NCI-H2081 (cell line): ENCODE measurements around the gene CTSE.
A peak's percentile ranks its signal among the peaks of the same experiment; 100 is the strongest.

ENCODE experiments used
- DNase-seq, 2 experiments: peaks; one replicate each; lab custom pipeline; 2025; lab: John Stamatoyannopoulos, UW

Gene CTSE

DNA sequence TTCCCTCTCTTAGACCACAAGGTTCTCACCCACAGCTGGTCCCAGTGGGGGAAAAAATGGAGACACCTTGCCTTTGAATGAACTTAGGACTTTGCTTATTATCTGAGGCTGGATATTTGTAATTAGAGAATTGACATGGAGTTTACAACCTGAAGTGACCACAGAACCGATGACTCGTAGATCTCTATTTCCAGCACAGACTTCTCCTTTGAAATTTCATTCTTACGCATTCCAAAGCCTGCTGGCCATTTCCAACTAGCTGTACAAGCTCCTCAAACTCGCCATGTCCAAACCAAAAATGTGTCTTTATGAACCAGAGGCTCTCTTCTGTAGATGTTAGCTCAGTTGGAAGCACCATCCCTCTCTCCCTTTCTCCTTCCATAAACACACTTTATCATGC is 32.5 kb downstream of the CTSE start:
- DNase-seq: no peak

GRCh38 chr1:205990226-205990625 is 33.5 kb downstream of the CTSE start:
- no peak for DNase-seq

- DNase-seq: no peak
These were observed 33.9 kb downstream of the CTSE start for GRCh38 chr1:205989786-205990185.

DNA sequence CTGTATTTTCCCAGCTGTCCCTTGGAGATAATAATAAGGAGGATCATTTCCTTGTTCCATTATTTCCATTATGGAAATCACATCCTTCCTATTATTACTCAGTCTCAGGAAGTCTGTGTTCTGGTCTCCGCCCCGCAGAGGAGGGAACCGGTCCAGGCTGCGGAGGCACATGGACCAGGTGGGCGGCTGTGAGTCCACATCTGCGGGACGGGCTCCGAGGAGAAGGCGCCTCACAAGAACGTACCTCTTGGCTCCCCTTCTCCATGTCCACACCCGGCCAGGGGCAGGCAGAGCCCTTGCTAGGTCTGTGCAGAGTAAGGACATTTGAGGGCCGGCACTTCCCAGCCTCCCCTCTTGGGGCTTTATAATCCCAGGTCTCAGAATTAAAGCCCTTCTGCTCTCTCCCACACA is 35.1 kb downstream of the CTSE start:
- DNase-seq: no peak

DNA sequence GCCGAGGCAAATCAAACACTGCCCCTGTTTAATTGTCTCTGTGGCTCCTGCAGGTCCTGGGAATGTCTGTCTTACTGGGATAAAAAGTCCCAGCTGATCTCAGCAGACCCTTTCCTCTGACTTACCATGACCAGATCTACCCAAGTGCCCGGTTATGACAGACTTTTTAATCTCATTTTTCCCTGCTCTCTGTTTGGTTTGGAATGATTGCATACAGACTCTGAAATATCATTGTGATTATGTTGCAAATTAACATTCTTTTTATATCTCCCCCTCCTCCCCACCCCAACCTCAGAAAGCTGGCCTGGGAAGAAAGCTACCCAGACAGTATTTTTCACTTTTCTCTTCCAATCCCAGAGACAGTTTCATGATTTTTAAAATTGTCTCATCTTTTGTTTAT is 36.8 kb downstream of the CTSE start:
- DNase-seq: no peak

DNA sequence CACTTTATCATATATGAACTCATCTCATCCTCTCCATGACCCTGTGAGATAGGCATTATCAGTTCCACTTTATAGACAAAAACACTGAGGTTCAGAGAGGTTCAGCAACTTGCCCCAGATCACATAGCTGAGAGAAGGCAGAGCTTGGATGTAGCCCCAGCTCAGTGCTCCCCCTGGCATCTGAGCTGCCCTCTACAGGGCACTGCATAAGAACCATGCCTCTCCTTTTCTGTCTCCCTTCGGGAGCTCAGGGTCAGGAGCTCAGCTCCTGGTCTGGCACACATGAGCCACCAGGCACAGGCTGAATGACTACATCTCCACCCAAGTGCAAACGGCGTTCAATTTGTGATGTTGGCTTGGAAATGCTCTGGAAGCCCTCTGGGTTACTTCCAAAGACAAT is 37.4 kb downstream of the CTSE start:
- no peak for DNase-seq

DNA sequence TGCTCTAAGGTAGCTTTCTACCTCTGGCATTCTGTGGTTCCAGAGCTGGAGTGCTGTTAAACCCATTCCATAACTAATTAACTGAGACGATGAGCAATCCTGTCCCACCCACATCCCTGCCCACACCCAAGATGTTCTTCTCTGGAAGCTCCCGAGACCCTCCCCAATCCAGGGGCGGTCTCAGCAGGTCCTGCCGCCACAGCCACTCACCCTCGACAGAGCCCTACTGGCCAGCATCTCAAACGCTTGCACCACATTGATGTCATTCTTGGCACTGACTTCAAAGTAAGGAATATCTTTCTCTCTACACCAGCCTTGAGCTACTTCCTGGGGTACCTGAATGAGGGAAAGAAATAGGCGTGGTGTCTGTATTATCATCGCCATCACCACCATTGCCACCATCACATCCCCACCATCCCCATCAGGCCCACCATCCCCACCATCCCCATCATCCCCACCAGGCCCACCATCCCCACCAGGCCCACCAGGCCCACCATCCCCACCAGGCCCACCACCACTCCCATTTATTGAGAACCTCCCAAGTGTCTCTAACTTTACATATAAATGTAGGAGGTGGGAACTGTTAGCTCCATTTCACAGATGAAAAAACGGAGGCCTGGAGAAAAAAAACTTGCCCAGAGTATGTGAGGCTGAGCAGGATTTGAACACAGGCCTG is 38.2 kb downstream of the CTSE start:
- no peak for DNase-seq

GRCh38 chr1:205983925-205984725 is 39.6 kb downstream of the CTSE start:
- no peak for DNase-seq

DNA sequence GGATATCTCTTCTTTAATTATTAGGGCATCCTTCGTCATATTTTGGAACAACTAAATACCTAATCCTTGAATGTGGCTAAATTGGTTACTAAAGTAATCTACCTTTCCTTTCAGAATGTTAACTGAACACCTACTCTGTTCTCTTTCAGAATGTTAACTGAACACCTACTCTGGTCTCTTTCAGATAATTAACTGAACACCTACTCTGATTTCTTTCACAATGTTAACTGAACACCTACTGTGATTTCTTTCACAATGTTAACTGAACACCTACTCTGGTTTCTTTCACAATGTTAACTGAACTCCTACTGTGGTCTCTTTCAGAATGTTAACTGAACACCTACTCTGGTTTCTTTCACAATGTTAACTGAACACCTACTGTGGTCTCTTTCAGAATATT is 42.4 kb downstream of the CTSE start:
- DNase-seq: no peak

GRCh38 chr1:205980237-205980870 is 43.3 kb downstream of the CTSE start:
- no peak for DNase-seq

- no peak for DNase-seq
These were observed 44.4 kb downstream of the CTSE start for GRCh38 chr1:205979301-205979700.

- no peak for DNase-seq
These were observed 45.0 kb downstream of the CTSE start for GRCh38 chr1:205978676-205979075.

DNA sequence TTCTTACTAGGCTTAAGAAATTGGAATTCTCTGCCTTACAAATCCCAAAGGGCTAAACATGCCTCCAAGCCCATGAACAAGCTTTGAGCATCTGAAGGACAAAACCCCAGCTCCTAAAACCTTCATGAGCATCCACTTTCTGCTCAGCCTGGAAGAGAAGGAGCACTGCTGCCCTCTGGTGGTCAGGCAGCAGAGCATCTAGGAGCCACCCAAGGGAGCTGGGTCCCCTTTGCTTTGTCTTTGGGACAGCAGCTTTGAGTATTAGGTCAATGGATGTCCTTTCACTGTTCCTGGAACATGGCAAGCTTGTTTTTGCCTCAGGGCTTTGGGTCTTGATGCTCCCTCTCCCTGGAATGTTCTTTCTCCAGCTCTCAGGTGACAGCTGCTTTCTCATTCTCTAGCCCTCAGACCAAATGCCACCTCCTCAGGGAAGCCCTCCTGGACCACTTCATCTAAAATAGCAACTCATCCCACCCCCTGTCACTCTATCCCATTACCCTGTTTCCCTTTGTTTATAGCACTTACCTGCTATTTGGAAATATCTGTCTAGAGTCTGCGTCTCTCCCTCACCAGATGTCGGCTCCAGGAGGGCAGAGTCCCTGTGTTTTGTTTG is 46.2 kb downstream of the CTSE start:
- DNase-seq: peak; percentile 85

- peak in 1 of 2 experiments; percentile 24 for DNase-seq
These were observed 46.8 kb downstream of the CTSE start for GRCh38 chr1:205976708-205977401.

GRCh38 chr1:205976036-205976435 is 47.7 kb downstream of the CTSE start:
- DNase-seq: no peak

DNA sequence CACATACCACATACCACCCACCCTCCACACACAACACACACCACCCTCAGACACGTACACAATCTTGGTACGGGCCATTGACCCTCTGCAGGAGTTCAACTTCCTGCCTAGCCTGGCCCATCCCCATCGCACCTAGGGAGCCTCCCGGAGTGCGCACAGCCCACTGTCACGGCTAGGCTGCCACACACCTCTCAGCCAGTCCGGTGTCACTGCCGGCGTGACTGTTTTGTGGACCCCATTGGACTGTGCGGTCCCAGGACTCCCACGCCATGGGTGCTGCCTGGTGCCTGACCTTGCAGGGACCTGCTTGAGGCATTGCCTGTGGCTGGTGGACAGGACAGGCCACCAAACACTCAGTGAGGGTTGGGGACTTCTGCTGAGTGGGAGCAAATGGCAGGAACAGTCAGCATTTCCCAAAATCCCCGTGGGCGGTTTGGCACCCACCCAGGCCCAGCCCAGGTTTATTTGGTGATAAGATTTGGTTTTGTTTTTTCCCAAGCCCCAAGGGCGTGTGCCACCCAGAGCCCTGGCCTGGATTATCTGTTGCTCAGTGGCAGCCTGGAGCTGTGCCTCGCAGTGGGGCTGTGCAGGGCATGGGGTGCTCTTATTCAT is 48.2 kb downstream of the CTSE start:
- no peak for DNase-seq

DNA sequence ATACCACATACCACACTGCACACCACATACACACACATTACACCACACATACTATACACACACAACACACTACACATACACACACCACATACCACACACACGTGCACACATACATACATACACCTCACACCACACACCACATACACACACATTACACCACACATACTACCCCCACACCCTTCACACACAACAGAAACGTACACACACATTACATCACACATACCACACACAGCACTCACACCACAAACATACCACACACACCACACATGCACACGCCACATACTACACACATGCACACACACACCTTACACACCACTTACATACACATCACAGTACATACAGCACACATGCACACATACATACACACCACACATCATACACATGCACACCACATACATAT is 49.0 kb downstream of the CTSE start:
- no peak for DNase-seq

DNA sequence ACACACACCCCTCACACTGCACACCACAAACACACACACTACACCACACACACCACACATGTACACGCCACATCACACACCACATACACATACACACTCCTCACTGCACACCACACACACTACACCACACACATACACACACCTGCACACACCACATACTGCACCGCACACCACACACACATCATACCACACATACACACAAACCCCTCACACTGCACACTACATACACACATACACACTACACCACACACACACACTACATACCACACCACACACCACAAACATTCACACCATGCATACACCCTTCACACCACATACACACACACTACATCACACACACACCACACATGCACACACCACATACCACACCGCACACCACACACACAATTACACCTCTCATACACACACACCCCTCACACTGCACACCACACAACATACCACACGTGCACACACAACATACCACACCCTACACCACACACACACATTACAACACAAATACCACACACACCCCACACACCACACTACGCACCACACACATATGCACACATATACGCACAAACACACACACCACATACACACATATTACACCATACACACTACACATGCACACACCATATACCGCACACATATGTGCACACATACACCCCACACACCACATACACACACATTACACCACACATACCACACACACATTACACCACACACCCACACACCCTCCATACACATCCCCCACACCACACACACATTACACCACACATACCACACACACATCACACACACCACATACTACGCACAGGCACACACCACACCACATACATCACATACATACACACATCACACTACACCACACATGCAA is 50.1 kb downstream of the CTSE start:
- DNase-seq: no peak

DNA sequence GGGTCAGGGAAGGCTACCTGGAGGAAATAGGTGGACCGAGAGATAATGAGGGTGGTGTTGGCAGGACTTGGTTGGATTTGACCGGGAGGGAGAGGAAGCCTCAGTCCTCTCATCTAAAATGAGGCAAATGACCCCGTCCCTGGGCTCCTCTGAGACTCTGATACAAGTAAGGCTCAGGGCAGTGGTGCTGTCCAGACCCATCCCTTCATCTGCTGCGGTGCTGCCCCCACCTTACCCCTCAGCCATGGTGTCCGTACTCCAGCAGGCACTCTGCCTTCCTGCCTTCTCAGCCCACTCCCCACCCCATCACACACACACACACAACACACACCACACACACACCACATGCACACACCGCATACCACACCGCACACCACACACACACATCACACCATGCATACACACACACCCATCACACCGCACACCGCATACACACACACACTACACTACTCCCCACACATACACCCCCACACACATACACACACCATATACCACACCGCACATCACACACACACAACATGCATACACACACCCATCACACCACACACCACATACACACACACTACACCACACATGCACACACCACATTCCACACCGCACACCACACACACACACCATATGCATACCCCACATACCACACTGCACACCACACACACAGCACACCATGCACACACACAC is 51.1 kb downstream of the CTSE start:
- no peak for DNase-seq

DNA sequence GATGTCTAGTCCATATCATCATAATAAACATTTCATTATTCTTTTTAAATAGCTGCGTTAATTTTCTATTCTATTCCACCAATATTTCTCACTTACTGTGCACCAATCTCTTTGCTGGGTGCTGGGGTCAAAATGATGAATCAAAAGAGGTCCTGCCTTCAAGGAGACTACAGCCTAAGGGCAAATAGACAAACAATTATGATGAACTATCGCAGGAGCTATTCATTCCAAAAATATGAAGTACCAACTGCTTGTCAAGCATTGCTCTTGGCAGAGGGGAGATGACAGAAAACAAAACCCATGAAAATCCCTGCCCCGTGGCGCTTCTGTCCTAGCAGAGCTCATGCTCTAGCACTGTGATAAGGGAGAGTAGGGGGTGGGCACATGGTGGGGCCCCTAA is 51.6 kb downstream of the CTSE start:
- DNase-seq: no peak
